Non-pigmented ciliary epithelial cell (primary cell): ENCODE data around the gene EFNA3.
"Not testable (repeated sequence)": the region's sequence is repeated elsewhere in the genome, so short reads cannot be mapped to it uniquely, and the experiment has no call there.

ENCODE experiments used
- DNase-seq: peaks from one replicate; pipeline ENCODE4 v3.0.0-alpha.2; 2010; ENCODE audit warnings: low read depth

Gene EFNA3

DNA sequence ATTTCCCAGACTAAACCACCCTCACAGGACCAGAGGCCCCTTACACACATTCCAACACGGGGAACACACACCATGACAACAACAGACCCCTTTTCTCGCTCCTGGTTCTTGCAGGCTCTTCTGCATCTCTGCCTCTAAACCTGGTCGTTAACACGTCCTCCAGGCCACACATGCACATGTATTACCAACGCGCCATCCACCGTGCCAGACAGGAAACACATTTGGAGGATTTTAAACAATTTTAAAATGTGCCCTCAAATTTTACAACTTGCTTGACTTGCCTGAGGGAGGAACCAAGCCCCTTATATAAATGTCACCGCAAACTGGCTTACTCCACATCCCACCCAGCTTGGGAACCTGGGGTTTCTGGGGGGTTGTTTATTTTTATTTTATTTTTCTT is 32.2 kb downstream of the EFNA3 start:
- DNase-seq, result no peak

DNA sequence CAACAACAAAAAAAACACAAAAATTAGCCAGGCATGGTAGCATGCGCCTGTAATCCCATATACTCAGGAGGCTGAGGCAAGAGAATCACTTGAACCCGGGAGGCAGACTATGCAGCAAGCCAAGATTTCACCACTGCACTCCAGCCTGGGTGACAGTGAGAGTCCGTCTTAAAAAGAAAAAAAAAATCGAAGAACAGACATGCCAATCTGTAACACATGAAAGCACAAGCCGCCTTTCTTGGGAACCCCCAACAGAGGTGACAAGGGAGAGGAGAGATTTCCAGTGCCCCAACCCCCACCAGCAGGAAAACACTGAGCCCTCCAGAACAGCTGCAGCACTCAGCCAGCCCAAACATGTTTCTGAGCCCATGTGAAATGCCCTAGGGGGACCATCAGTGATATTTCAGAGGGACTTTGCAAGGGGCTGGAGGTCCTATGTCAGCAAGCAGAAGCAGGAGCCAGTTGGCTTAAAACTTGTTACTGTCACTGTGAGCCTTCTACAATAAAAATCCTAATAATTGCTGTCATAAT is 34.9 kb downstream of the EFNA3 start:
- DNase-seq, result no peak

- no peak for DNase-seq
These were observed 37.6 kb downstream of the EFNA3 start for GRCh38 chr1:155116113-155116764.

- DNase-seq, result no peak
These were observed 39.0 kb downstream of the EFNA3 start for GRCh38 chr1:155117610-155118009.

- not testable (repeated sequence) for DNase-seq
These were observed 39.5 kb downstream of the EFNA3 start for GRCh38 chr1:155118090-155118489.

GRCh38 chr1:155120253-155120652 is 41.6 kb downstream of the EFNA3 start:
- no peak for DNase-seq

GRCh38 chr1:155121249-155121648 is 42.6 kb downstream of the EFNA3 start:
- no peak for DNase-seq

DNA sequence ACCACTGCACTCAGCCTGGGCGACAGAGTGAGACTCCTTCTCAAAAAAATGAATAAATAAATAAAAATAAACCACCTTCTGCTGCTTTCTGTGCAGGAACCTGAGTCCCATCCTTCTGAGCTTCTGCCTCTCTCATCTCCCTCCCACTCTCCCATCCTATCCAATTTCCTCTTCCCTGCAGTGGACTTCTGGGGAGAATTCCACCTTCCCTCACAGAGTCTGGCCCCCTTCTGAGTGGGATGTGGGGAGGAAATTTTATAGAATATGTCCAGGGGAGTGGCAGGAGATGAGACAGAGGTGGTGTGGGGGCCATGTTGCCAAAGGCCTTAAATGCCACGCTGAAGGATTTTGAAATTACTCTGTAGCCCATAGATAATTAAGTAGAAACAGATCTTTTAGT is 43.7 kb downstream of the EFNA3 start:
- DNase-seq, result no peak

- no peak for DNase-seq
These were observed 45.2 kb downstream of the EFNA3 start for GRCh38 chr1:155123801-155124200.

GRCh38 chr1:155124503-155125463 is 46.1 kb downstream of the EFNA3 start:
- DNase-seq, result no peak

DNA sequence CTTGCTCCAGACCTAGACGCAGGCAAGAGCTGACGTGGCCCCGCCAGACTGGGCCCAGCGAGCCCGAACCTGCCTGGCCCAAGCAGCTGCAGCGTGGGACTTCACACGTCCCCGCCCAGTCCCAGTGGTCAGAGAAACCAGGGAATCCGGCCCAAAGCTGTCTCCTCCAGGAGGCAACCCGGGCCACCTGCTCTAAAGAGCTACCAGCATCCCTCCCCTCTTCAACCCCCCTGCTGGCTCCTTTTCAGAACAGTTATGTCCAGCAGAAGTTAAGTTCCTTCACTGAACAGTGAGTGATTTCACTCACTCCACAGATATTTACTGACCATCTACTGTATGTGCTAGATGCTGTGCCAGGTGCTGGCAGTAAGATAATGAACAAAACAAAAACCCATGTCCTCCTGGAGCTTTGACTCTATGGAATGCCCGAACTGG is 46.9 kb downstream of the EFNA3 start:
- no peak for DNase-seq

- DNase-seq, result no peak
These were observed 47.4 kb downstream of the EFNA3 start for GRCh38 chr1:155125946-155126555.

- no peak for DNase-seq
These were observed 48.0 kb downstream of the EFNA3 start for GRCh38 chr1:155126556-155127104.

DNA sequence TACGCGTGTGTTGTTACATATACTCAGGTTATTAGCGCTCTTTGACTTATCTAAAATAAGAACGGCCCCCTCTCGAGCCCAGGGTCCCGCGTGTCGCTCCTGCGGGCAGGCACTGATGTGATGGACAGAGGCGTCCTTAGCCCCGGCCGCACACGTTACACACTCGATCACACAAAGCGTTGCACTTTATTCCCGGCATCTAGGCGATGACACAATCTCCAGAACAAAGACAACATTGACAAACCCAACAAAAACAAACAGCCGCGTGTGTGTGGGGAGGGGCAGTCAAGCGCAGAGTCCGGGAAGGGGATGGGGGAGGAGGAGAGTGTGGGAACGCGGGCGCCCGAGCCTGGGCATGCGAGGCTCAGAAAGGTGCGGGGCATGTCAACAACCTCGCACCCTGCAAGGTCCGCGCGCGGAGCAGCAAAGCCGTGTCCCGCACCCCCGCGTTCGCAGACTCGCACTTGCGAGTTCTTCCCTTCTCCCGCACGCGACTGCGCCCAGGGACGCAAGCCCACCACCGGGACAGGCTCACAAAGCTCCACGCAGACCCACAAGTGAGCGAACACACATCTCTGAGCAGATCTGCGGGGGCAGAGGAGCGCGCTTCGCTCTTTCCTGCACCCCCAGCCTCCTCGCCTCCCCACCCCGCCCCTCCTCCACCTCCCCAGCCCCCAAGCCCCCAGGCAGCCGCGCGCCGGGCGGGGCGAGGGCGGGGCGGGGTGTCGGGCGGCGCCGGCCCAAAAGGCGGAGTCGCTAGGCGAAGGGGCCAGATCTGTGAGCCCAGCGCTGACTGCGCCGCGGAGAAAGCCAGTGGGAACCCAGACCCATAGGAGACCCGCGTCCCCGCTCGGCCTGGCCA is 48.7 kb downstream of the EFNA3 start, which contains the start of gene EFNA1:
Gene EFNA1 (plus strand): TSS at position 772 of the 862 bp plus-strand sequence. CDS start 102 bp downstream, outside the sequence.
- DNase-seq, result no peak

DNA sequence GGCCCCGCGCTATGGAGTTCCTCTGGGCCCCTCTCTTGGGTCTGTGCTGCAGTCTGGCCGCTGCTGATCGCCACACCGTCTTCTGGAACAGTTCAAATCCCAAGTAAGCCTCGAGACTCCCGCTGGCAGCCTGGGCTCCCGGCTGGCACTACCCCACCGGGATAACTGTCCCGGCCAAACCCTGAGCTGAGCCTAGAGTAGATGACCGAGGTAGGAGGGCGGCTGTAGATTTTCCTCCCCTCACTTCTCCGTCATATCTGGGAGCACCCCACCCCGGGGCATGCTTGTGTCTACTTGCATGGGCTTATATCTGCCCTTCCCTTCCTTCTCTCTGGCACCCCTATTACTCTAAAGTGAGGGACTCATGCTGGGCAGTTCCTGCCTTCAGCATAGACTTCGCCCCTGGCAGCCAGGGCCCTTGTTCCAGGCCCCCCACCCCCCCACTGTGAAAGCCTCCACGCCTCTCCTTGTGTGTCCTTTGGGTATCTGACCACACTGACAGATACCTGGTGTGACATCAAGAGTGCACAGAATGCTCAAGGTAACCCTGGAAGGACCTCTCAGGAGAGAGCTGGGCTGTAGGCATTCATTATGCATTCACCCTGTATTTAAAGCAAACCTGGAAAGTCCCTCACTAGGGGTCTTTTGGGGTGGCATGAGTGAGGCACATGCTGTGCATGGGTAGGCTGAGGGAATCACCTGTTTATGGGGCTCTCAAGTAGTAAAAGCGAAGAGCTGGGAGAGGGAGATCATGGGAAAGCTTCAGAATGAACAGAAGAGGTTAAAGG is 49.5 kb downstream of the EFNA3 start:
- no peak for DNase-seq

- no peak for DNase-seq
These were observed 50.3 kb downstream of the EFNA3 start for GRCh38 chr1:155128755-155129473.

DNA sequence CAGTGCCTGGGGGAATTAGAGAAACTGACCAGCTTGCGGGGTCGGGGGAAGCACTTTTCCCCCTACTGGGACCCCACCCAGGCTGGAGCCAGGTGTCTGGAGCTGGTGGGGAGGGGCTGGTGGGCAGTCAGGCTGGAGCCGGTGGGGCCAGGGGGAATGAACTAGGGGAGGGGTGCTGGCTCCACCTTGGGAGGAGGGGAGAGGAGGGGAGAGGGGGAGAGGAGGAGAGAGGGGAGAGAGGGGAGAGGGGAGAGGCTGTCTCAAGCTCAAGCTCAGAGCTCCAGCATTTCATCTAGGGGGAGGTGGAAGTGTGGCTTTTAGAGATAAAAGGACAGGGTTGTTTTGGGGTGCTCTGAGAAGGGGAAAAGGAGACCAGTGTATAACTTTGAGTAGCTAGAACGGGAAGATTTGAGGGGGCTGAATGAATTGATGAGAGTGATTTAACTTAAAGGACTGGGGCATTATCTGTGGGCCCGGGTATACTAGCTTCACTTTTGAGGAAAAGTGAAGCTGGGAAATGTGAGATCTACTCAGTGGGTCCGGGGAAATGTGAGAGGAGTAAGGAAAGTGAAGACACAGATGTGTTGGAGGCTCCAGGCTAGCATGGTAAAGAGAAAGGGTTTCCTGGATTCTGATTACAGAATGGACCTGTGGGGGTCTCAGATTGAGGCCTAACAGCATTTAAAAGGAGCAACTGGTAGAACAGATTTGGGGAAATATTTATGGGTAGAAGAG is 51.8 kb downstream of the EFNA3 start:
- DNase-seq, result no peak

- DNase-seq, result no peak
These were observed 52.6 kb downstream of the EFNA3 start for GRCh38 chr1:155131285-155131684.

DNA sequence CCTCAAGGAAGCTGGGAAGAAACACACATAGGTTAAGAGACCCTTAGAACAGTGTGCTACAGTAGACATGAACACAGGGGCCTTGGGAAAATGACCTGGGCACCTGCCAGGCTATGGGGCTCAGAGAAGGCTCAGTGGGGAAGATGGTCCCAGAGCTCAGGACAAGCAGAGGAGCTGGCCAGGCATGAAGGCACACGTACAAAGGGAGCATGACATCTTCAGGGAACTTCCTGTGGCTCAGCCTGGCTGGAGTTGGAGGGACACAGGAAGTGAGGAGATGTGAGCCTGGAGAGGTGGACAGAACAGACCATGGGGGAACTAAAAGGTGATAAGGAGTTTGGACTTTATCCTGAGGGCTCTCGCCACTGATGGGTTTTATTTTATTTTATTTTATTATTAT is 53.2 kb downstream of the EFNA3 start:
- DNase-seq, result no peak
